HG03196 (cell line): ENCODE data around the gene CRYBG2.
A peak's percentile ranks its signal among the peaks of the same experiment; 100 is the strongest.
"Not testable (repeated sequence)": the region's sequence is repeated elsewhere in the genome, so short reads cannot be mapped to it uniquely, and the experiment has no call there.

Source experiments
- ATAC-seq: cut with Tn5 transposase; IDR thresholded peaks from one replicate; pipeline ENCODE4 v1.9.1; 2021; ENCODE audit not compliant: unreplicated experiment

Gene CRYBG2

GRCh38 chr1:26350701-26351589, 3.0 kb downstream of the CRYBG2 start:
- no peak for ATAC-seq

- no peak for ATAC-seq
Measured at GRCh38 chr1:26350343-26350700, 3.6 kb downstream of the CRYBG2 start.

GRCh38 chr1:26349877-26350244, 4.1 kb downstream of the CRYBG2 start:
- ATAC-seq: no peak

- ATAC-seq: no peak
Measured at GRCh38 chr1:26349188-26349876, 4.6 kb downstream of the CRYBG2 start.

GRCh38 chr1:26346274-26347033, 7.5 kb downstream of the CRYBG2 start:
- no peak for ATAC-seq

GRCh38 chr1:26345718-26346117, 8.2 kb downstream of the CRYBG2 start:
- no peak for ATAC-seq

- no peak for ATAC-seq
Measured at GRCh38 chr1:26344147-26344920, 9.6 kb downstream of the CRYBG2 start.

- ATAC-seq: no peak
Measured at GRCh38 chr1:26340047-26340481, 13.9 kb downstream of the CRYBG2 start.

- no peak for ATAC-seq
Measured at GRCh38 chr1:26338670-26339069, 15.3 kb downstream of the CRYBG2 start.

GRCh38 chr1:26337625-26338024, 16.3 kb downstream of the CRYBG2 start:
- no peak for ATAC-seq

GRCh38 chr1:26337206-26337535, 16.8 kb downstream of the CRYBG2 start:
- no peak for ATAC-seq

GRCh38 chr1:26336477-26337205, 17.3 kb downstream of the CRYBG2 start:
- peak; percentile 67 for ATAC-seq

- no peak for ATAC-seq
Measured at GRCh38 chr1:26335774-26336476, 18.0 kb downstream of the CRYBG2 start.

GRCh38 chr1:26333312-26333711, 20.6 kb downstream of the CRYBG2 start:
- not testable (repeated sequence) for ATAC-seq

- no peak for ATAC-seq
Measured at GRCh38 chr1:26330276-26330675, 23.7 kb downstream of the CRYBG2 start.

GRCh38 chr1:26329380-26329779, 24.6 kb downstream of the CRYBG2 start:
- ATAC-seq: not testable (repeated sequence)

- ATAC-seq: no peak
Measured at GRCh38 chr1:26328597-26328996, 25.3 kb downstream of the CRYBG2 start.

GRCh38 chr1:26327956-26328362, 26.0 kb downstream of the CRYBG2 start:
- no peak for ATAC-seq

- ATAC-seq: no peak
Measured at GRCh38 chr1:26324550-26324949, 29.4 kb downstream of the CRYBG2 start.

- no peak for ATAC-seq
Measured at GRCh38 chr1:26323382-26323781, 30.5 kb downstream of the CRYBG2 start.
